ENCODE data around the gene SPDL1. TPM values are rescaled to one million over a fixed set of nuclear protein-coding genes. Genes with fewer than 3 reads are reported as not detected.

Gene SPDL1
- total RNA-seq, 1 donor from 2014 or later = 5.5 TPM

GRCh38 chr5:169544264-169544950 is 39.2 kb upstream of the SPDL1 start:
- Histone ChIP-seq H3K36me3 (no peaks in the 10 kb centered on the region), H3K4me3 (no peak overlapping the region), H3K4me1 (no peaks in the 10 kb centered on the region), H3K27me3 (no peaks in the 10 kb centered on the region), H3K9me3 (no peaks in the 10 kb centered on the region), H3K27ac (no peak overlapping the region)
- DNase-seq (ENCODE audit: low spot score in 2 of 2) = no peak
- intact Hi-C loops (cut with DNase I) = no loop called here
- no peak for TF ChIP-seq CTCF (IDR thresholded peaks at IDR 0.05)

GRCh38 chr5:169545762-169546161 is 37.8 kb upstream of the SPDL1 start:
- H3K27ac ChIP-seq = no peak overlapping the region
- no peaks in the 10 kb centered on the region for H3K27me3 ChIP-seq
- no peaks in the 10 kb centered on the region for H3K4me1 ChIP-seq
- H3K4me3 ChIP-seq = no peak overlapping the region
- TF ChIP-seq CTCF (IDR thresholded peaks at IDR 0.05) = no peak
- intact Hi-C loops (cut with DNase I) = loop anchor here (5.0 kb wide), 1 partner anchor 558 kb away; no protein-coding TSS in a partner anchor
- H3K36me3 ChIP-seq = no peaks in the 10 kb centered on the region
- no peaks in the 10 kb centered on the region for H3K9me3 ChIP-seq
- DNase-seq (ENCODE audit: low spot score in 2 of 2) = no peak

- no peak overlapping the region for H3K27ac ChIP-seq
- H3K27me3 ChIP-seq = no peaks in the 10 kb centered on the region
- H3K4me1 ChIP-seq = no peaks in the 10 kb centered on the region
- H3K4me3 ChIP-seq = no peak overlapping the region
- no peak for TF ChIP-seq CTCF (IDR thresholded peaks at IDR 0.05)
- intact Hi-C loops (cut with DNase I) = loop anchor here (5.0 kb wide), 1 partner anchor 559 kb away; no protein-coding TSS in a partner anchor
- H3K36me3 ChIP-seq = no peaks in the 10 kb centered on the region
- no peaks in the 10 kb centered on the region for H3K9me3 ChIP-seq
- no peak for DNase-seq (ENCODE audit: low spot score in 2 of 2)
These were observed 37.2 kb upstream of the SPDL1 start for GRCh38 chr5:169546346-169546745.

GRCh38 chr5:169547508-169547907 is 36.1 kb upstream of the SPDL1 start:
- no peak overlapping the region for H3K4me3 ChIP-seq
- no peaks in the 10 kb centered on the region for H3K27me3 ChIP-seq
- no peaks in the 10 kb centered on the region for H3K9me3 ChIP-seq
- H3K36me3 ChIP-seq = no peaks in the 10 kb centered on the region
- no peaks in the 10 kb centered on the region for H3K4me1 ChIP-seq
- no peak overlapping the region for H3K27ac ChIP-seq
- no peak for DNase-seq (ENCODE audit: low spot score in 2 of 2)
- TF ChIP-seq CTCF (IDR thresholded peaks at IDR 0.05) = no peak
- intact Hi-C loops (cut with DNase I) = loop anchor here (5.0 kb wide), 1 partner anchor 560 kb away; no protein-coding TSS in a partner anchor

- no peaks in the 10 kb centered on the region for H3K9me3 ChIP-seq
- H3K27me3 ChIP-seq = no peaks in the 10 kb centered on the region
- DNase-seq (ENCODE audit: low spot score in 2 of 2) = no peak
- H3K27ac ChIP-seq = no peak overlapping the region
- no peak overlapping the region for H3K4me3 ChIP-seq
- no peaks in the 10 kb centered on the region for H3K36me3 ChIP-seq
- intact Hi-C loops (cut with DNase I) = loop anchor here (5.0 kb wide), 1 partner anchor 561 kb away; no protein-coding TSS in a partner anchor
- no peaks in the 10 kb centered on the region for H3K4me1 ChIP-seq
- TF ChIP-seq CTCF (IDR thresholded peaks at IDR 0.05) = peak in 2 of 3 experiments; percentile 17 to 34
These were observed 35.3 kb upstream of the SPDL1 start for GRCh38 chr5:169548315-169548714.
